ENCODE measurements around the gene ZBTB8B. TPM values are rescaled to one million over a fixed set of nuclear protein-coding genes. Genes with fewer than 3 reads are reported as not detected.

The ZBTB8B gene
- total RNA-seq, 1 donor from 2014 or later = 0.02 TPM

GRCh38 chr1:32489774-32490454 lies 25.0 kb downstream of the ZBTB8B start:
- H3K27me3 Mint-ChIP-seq = peaks cover 5% of the 10 kb centered on the region
- CTCF ChIA-PET = no interaction called here
- no peaks in the 10 kb centered on the region for H3K36me3 Mint-ChIP-seq (ENCODE audit: low read depth)
- no peak overlapping the region for H3K27ac Mint-ChIP-seq
- intact Hi-C loops (cut with micrococcal nuclease) = no loop called here
- TF ChIP-seq, protein P1, sequence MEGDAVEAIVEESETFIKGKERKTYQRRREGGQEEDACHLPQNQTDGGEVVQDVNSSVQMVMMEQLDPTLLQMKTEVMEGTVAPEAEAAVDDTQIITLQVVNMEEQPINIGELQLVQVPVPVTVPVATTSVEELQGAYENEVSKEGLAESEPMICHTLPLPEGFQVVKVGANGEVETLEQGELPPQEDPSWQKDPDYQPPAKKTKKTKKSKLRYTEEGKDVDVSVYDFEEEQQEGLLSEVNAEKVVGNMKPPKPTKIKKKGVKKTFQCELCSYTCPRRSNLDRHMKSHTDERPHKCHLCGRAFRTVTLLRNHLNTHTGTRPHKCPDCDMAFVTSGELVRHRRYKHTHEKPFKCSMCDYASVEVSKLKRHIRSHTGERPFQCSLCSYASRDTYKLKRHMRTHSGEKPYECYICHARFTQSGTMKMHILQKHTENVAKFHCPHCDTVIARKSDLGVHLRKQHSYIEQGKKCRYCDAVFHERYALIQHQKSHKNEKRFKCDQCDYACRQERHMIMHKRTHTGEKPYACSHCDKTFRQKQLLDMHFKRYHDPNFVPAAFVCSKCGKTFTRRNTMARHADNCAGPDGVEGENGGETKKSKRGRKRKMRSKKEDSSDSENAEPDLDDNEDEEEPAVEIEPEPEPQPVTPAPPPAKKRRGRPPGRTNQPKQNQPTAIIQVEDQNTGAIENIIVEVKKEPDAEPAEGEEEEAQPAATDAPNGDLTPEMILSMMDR (IDR thresholded peaks at IDR 0.05) = no peak
- H3K4me3 Mint-ChIP-seq = no peak overlapping the region
- POLR2A ChIA-PET = no interaction called here
- H3K4me1 Mint-ChIP-seq = no peaks in the 10 kb centered on the region
- H3K9me3 Mint-ChIP-seq = no peaks in the 10 kb centered on the region
- no peak for DNase-seq
- ATAC-seq (ENCODE audit: low read depth) = no peak

DNA sequence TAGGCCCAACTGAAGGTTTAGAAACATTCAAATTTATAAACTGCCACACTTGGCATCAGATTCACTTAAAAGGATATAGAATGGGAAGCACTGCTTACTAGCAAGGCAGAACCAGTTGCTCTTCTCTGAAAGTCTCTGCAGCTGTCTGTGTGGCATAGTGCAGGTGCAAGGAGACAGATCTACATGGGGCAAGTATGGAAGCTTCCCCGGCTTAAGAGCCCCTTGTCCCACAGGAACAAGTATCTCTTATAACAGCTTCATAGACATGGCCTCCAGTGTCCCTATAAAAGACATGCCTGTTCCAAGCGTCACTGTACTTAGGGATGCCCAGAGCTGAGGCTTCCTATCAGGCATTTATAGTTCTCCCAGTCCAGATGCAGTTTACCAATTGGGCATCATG lies 26.5 kb downstream of the ZBTB8B start:
- DNase-seq (no peak), ATAC-seq (ENCODE audit: low read depth) (no peak)
- TF ChIP-seq, protein P1 (IDR thresholded peaks at IDR 0.05) = no peak
- H3K36me3 Mint-ChIP-seq (ENCODE audit: low read depth) = no peaks in the 10 kb centered on the region
- no peak overlapping the region for H3K27ac Mint-ChIP-seq
- peaks cover 8% of the 10 kb centered on the region for H3K27me3 Mint-ChIP-seq
- no peaks in the 10 kb centered on the region for H3K9me3 Mint-ChIP-seq
- intact Hi-C loops (cut with micrococcal nuclease) = no loop called here
- ChIA-PET CTCF (no interaction called here), POLR2A (no interaction called here)
- no peaks in the 10 kb centered on the region for H3K4me1 Mint-ChIP-seq
- H3K4me3 Mint-ChIP-seq = no peak overlapping the region

DNA sequence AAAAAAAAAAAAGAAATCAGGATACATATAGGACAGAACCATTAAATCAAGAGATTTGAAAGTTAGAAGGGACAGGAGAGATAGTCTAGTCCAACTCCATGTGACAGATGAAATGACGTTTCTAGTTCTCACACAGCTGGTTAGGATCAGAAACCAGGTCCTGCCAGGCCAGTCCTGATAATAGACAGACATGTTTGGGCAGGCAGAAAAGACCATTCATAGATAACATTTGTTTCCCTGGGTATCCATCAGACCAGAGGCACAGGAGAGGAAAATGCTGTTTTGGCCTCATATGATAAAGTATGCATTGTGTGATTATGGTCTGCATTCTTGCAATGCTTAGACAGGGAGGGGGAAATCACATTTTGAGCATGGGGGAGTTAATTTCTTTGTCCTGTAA lies 29.3 kb downstream of the ZBTB8B start:
- ATAC-seq (ENCODE audit: low read depth) = no peak
- Mint-ChIP-seq H3K36me3 (ENCODE audit: low read depth) (no peaks in the 10 kb centered on the region), H3K4me3 (no peak overlapping the region), H3K9me3 (no peaks in the 10 kb centered on the region), H3K27ac (no peak overlapping the region), H3K27me3 (peaks cover 11% of the 10 kb centered on the region), H3K4me1 (no peaks in the 10 kb centered on the region)
- TF ChIP-seq, protein P1 (IDR thresholded peaks at IDR 0.05) = no peak
- POLR2A ChIA-PET = no interaction called here
- CTCF ChIA-PET = no interaction called here
- intact Hi-C loops (cut with micrococcal nuclease) = no loop called here
- no peak for DNase-seq

GRCh38 chr1:32494711-32495337 lies 30.0 kb downstream of the ZBTB8B start:
- H3K27ac Mint-ChIP-seq = no peak overlapping the region
- H3K9me3 Mint-ChIP-seq = no peaks in the 10 kb centered on the region
- intact Hi-C loops (cut with micrococcal nuclease) = no loop called here
- peaks cover 16% of the 10 kb centered on the region for H3K27me3 Mint-ChIP-seq
- ATAC-seq (ENCODE audit: low read depth) = no peak
- H3K4me1 Mint-ChIP-seq = no peaks in the 10 kb centered on the region
- ChIA-PET POLR2A (no interaction called here), CTCF (no interaction called here)
- DNase-seq = no peak
- H3K4me3 Mint-ChIP-seq = no peak overlapping the region
- TF ChIP-seq, protein P1 (IDR thresholded peaks at IDR 0.05) = no peak
- H3K36me3 Mint-ChIP-seq (ENCODE audit: low read depth) = no peaks in the 10 kb centered on the region

- Mint-ChIP-seq H3K4me1 (peaks cover 5% of the 10 kb centered on the region), H3K27me3 (peaks cover 21% of the 10 kb centered on the region), H3K9me3 (no peaks in the 10 kb centered on the region), H3K4me3 (no peak overlapping the region), H3K36me3 (ENCODE audit: low read depth) (no peaks in the 10 kb centered on the region), H3K27ac (no peak overlapping the region)
- TF ChIP-seq, protein P1 (IDR thresholded peaks at IDR 0.05) = no peak
- DNase-seq = no peak
- CTCF ChIA-PET = interaction anchor here (0.6 kb wide), 2 partner anchors 23 to 317 kb away, joined by 3 to 7 read pairs; no protein-coding TSS in a partner anchor
- intact Hi-C loops (cut with micrococcal nuclease) = no loop called here
- no peak for ATAC-seq (ENCODE audit: low read depth)
- POLR2A ChIA-PET = no interaction called here
Observed at GRCh38 chr1:32496127-32496526, 31.3 kb downstream of the ZBTB8B start.

Measured in activated B cell treated with CpG ODN at 0.5 μM for 24 hours (primary cell).